SJCRH30 (cell line): ENCODE measurements around the gene NCOA7. TPM values are rescaled to one million over a fixed set of nuclear protein-coding genes. Genes with fewer than 3 reads are reported as not detected.

Source experiments
- DNase-seq, 2 experiments: peaks; one replicate each; pipeline ENCODE4 v3.0.0-alpha.2; 2015 to 2020
- H3K27ac ChIP-seq: fragments of 250-450 bp; sonication (Bioruptor Pico); 2 replicates; pipeline ENCODE4 v1.5.1; 2020; ENCODE audit warnings: mild to moderate bottlenecking, moderate library complexity
- H3K27me3 ChIP-seq: fragments of 250-450 bp; sonication (Bioruptor Pico); 2 replicates; pipeline ENCODE4 v1.5.1; 2020; ENCODE audit warnings: mild to moderate bottlenecking, moderate library complexity
- H3K36me3 ChIP-seq: fragments of 250-450 bp; sonication (Bioruptor Pico); 2 replicates; pipeline ENCODE4 v1.5.1; 2020; ENCODE audit warnings: mild to moderate bottlenecking, moderate library complexity
- H3K4me1 ChIP-seq: fragments of 250-450 bp; sonication (Bioruptor Pico); 2 replicates; pipeline ENCODE4 v1.5.1; 2020; ENCODE audit warnings: mild to moderate bottlenecking, moderate library complexity
- H3K4me3 ChIP-seq: fragments of 250-450 bp; sonication (Bioruptor Pico); 2 replicates; pipeline ENCODE4 v1.5.1; 2020; ENCODE audit warnings: mild to moderate bottlenecking, moderate library complexity
- H3K9me3 ChIP-seq: fragments of 250-450 bp; sonication (Bioruptor Pico); replicated peaks from 2 replicates; pipeline ENCODE4 v1.5.1; 2020; ENCODE audit warnings: mild to moderate bottlenecking, moderate library complexity
- total RNA-seq: library from RNA; depleted of rRNA; stranded (reverse); fragments of >200 nt; shearing (Covaris generic); gene quantifications from 2 replicates; pipeline ENCODE4 v1.2.3, GENCODE V29; 2014; rRNA removed

Gene NCOA7
- 3.8 and 4.1 TPM in 2 replicates for total RNA-seq

DNA sequence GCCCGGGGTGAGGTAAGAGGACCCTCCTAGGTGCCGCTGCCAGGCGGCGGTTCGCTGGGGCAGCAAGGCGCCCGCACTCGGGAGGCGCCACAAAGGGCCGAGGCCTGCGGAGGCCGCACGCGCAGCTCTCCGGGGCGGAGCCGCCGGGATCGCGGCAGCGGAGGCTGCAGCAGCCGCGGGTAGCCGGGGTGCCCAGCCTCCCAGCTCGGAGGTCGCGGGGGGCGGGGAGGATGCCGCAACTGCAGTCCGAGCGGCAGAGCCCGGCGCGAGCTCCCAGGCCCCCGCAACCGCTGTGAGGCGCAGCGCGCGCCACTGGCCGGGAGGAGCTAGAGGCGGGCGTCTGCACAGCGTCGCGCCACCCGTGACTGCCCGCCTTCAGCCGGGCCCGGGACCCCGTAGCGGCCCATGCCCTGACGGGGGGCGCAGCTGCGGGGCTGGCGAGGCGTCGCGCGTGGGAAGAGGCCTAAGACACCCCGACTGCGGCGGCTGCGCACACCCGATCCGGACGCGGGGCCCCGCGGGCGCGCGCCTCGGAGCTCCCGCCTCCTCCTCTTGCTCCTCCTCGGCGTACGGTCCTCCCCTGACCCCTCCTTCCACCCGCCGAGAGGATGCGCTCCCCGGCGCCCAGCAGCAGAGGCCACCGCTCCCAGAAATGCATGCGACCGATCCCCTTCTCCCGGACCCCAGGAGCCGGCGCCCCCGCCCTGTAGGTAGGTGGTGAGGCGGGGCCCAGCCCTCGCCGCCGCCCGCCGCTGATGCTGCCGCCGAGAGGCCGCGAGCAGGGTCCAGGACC, at the start of gene NCOA7:
NCOA7 (plus strand) TSS at position 603 of the 793 bp plus-strand sequence. CDS start 24,395 bp downstream, outside the sequence.
- H3K9me3 ChIP-seq: no peaks in the 10 kb centered on the region
- peaks cover 7% of the 10 kb centered on the region for H3K4me1 ChIP-seq
- no peaks in the 10 kb centered on the region for H3K27me3 ChIP-seq
- DNase-seq: peak; percentile 77 to 78
- H3K27ac ChIP-seq: peak within 1 kb of the TSS; percentile 68
- peak within 1 kb of the TSS; percentile 97 for H3K4me3 ChIP-seq
- H3K36me3 ChIP-seq: no peaks in the 10 kb centered on the region

- DNase-seq: no peak
- no peaks in the 10 kb centered on the region for H3K36me3 ChIP-seq
- H3K9me3 ChIP-seq: no peaks in the 10 kb centered on the region
- H3K27ac ChIP-seq: no peak overlapping the region
- peaks cover 9% of the 10 kb centered on the region; the same call in 1 of the 2 replicates for H3K27me3 ChIP-seq
- no peak overlapping the region for H3K4me3 ChIP-seq
- no peaks in the 10 kb centered on the region for H3K4me1 ChIP-seq
Observed at GRCh38 chr6:125741336-125741735, 49.4 kb upstream of the NCOA7 start.

GRCh38 chr6:125742024-125742423, 48.7 kb upstream of the NCOA7 start:
- H3K27ac ChIP-seq: no peak overlapping the region
- no peaks in the 10 kb centered on the region for H3K36me3 ChIP-seq
- peaks cover 16% of the 10 kb centered on the region; the same call in 1 of the 2 replicates for H3K27me3 ChIP-seq
- no peak overlapping the region for H3K4me3 ChIP-seq
- no peak for DNase-seq
- no peaks in the 10 kb centered on the region for H3K4me1 ChIP-seq
- no peaks in the 10 kb centered on the region for H3K9me3 ChIP-seq

DNA sequence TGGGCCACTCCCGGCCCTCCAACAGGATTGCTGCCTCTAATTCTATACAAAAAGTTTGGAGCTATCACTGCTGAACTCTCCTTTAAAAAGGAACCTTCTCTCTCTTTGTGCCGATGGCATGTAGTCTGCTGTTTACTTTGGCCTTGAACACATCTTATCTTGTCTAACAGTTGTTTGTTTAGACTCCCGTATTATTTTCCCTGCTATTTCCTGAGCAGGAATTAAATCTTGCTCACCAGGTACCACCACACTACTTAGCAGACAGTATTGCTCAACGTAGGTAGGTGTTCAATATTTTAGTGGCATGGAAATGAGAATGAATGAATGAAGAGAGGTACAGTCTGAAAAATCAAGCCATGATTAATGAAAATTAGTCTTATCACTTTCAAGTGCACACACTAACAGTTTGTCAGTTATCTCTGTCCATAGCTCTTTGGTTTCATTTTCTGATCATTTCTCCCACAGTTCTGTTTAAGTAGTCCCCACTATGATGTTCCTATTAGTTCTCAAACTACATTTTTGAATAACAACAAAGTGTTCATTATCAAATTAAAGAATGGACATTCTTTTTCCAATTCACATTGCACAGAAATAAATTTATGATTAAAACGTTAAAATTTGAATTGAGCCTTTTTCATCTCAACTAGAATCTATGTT, 48.2 kb upstream of the NCOA7 start:
- Histone ChIP-seq H3K9me3 (no peaks in the 10 kb centered on the region), H3K27me3 (peaks cover 20% of the 10 kb centered on the region; the same call in 1 of the 2 replicates), H3K36me3 (no peaks in the 10 kb centered on the region), H3K4me1 (no peaks in the 10 kb centered on the region), H3K27ac (no peak overlapping the region), H3K4me3 (no peak overlapping the region)
- no peak for DNase-seq

DNA sequence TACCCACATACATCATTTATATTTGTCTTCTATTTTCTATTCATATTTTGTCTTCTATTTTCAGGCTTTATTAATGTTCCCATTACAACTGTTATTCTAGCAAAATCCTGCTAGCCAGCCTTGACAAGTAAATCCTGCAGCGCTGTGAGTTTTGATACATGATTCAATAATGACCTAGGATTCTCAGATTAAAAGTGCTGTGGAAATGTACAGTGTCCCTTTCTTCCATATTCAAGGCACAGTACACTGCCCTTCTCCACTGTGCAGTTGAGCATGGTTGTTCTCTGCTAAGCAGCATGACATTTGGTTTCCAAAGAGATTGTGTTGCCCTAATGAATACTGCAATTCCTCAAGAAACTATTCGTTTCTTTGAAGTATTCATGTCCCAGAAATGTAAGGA, 47.2 kb upstream of the NCOA7 start:
- no peak overlapping the region for H3K27ac ChIP-seq
- no peak for DNase-seq
- peaks cover 4% of the 10 kb centered on the region; the same call in 1 of the 2 replicates for H3K4me1 ChIP-seq
- no peaks in the 10 kb centered on the region for H3K36me3 ChIP-seq
- no peaks in the 10 kb centered on the region for H3K9me3 ChIP-seq
- H3K4me3 ChIP-seq: no peak overlapping the region
- peaks cover 30% of the 10 kb centered on the region for H3K27me3 ChIP-seq

- H3K4me1 ChIP-seq: peaks cover 4% of the 10 kb centered on the region; the same call in 1 of the 2 replicates
- H3K4me3 ChIP-seq: no peak overlapping the region
- no peak for DNase-seq
- H3K9me3 ChIP-seq: no peaks in the 10 kb centered on the region
- H3K36me3 ChIP-seq: no peaks in the 10 kb centered on the region
- no peak overlapping the region for H3K27ac ChIP-seq
- peaks cover 38% of the 10 kb centered on the region for H3K27me3 ChIP-seq
Observed at GRCh38 chr6:125745281-125746018, 45.3 kb upstream of the NCOA7 start.

- Histone ChIP-seq H3K27ac (no peak overlapping the region), H3K4me1 (peaks cover 4% of the 10 kb centered on the region; the same call in 1 of the 2 replicates), H3K9me3 (no peaks in the 10 kb centered on the region), H3K4me3 (no peak overlapping the region), H3K27me3 (peaks cover 38% of the 10 kb centered on the region), H3K36me3 (no peaks in the 10 kb centered on the region)
- DNase-seq: no peak
Observed at GRCh38 chr6:125746019-125746414, 44.7 kb upstream of the NCOA7 start.

- Histone ChIP-seq H3K9me3 (no peaks in the 10 kb centered on the region), H3K36me3 (no peaks in the 10 kb centered on the region), H3K4me3 (no peak overlapping the region), H3K27ac (no peak overlapping the region), H3K27me3 (peaks cover 38% of the 10 kb centered on the region), H3K4me1 (peaks cover 4% of the 10 kb centered on the region; the same call in 1 of the 2 replicates)
- peak in 1 of 2 experiments; percentile 11 for DNase-seq
Observed at GRCh38 chr6:125746731-125747588, 43.8 kb upstream of the NCOA7 start.

GRCh38 chr6:125747589-125748405, 43.0 kb upstream of the NCOA7 start:
- Histone ChIP-seq H3K27me3 (peaks cover 40% of the 10 kb centered on the region), H3K27ac (no peak overlapping the region), H3K9me3 (no peaks in the 10 kb centered on the region), H3K4me3 (peak overlapping the region; percentile 64), H3K36me3 (no peaks in the 10 kb centered on the region), H3K4me1 (peaks cover 4% of the 10 kb centered on the region; the same call in 1 of the 2 replicates)
- DNase-seq: peak; percentile 36 to 54

DNA sequence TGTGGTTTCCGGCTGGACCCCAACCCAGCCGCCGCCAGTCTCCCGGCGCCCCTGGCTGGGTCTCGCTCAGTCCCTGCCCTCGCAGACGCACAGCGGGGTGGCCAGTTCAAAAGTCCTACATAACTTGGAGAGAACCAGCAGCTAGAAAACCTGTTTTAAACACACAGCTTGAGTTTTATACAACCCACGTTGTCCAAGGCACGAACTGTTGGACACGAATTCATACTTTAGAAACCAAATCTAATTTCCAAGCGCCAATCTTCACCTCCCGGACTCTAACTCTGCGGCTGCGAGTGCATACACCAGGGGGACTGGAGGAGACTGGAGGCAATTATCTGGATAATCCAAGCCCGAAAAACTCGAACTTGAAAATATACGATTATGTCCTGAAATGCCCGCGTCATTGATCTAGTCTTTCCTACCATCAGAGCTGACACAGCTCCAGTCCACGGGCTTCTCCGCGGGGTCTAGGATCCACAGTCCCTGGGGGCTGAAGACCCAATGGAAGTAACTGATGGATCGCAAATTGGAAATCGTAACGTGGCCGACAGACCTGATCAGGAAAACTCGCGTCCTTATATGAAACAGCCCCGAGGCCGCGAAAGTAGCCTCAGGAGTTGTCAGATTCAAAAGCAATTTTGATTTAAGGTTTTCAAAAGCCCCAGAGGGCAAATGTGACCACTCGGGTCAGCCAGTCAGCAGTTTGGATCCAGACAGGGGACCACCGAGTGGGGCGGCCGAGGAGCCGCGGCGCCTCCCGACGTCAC, 42.2 kb upstream of the NCOA7 start:
- H3K4me3 ChIP-seq: peak overlapping the region; percentile 64
- peaks cover 43% of the 10 kb centered on the region for H3K27me3 ChIP-seq
- no peak for DNase-seq
- H3K27ac ChIP-seq: no peak overlapping the region
- no peaks in the 10 kb centered on the region for H3K36me3 ChIP-seq
- peaks cover 4% of the 10 kb centered on the region; the same call in 1 of the 2 replicates for H3K4me1 ChIP-seq
- H3K9me3 ChIP-seq: no peaks in the 10 kb centered on the region

DNA sequence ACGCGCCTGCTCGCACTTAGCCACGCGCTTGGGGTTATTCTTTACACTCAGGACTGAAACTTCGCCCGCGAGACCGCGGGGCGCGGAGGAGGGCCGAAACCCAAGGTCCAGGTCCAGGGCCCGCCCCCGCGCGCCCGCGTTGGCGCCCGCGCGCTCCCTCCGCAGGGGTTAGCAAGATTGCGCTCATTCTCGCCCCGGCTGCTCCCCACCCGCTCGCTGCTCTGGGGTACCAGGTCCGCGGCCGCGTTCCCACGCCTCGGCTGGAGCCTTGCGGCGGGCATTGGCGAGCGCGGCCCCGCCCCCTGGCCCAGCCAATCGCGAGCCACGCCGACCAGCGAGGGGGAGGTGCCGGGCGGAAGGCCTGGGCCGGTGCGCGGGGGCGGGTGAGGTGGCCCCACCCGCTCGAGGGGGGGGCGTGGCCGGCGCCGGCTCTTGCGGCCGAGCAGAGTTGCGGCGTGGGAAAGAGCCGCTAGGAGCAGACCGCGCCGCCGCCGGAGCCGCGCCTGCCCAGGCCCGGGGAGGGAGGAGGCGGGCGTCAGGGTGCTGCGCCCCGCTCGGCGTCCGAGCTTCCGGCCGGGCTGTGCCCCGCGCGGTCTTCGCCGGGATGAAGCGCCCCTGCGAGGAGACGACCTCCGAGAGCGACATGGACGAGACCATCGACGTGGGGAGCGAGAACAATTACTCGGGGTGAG, 41.4 kb upstream of the NCOA7 start, which contains the start of gene HEY2:
HEY2 (plus strand) TSS at position 460 of the 692 bp plus-strand sequence; CDS start at position 605, 145 bp downstream.
- Histone ChIP-seq H3K27me3 (peaks cover 43% of the 10 kb centered on the region), H3K36me3 (no peaks in the 10 kb centered on the region), H3K4me1 (peaks cover 4% of the 10 kb centered on the region; the same call in 1 of the 2 replicates), H3K4me3 (peak within 1 kb of the TSS; percentile 64), H3K27ac (no peak within 1 kb of the TSS), H3K9me3 (no peaks in the 10 kb centered on the region)
- DNase-seq: peak; percentile 88 to 91
